ENCODE data around the gene SLC22A5.

GRCh38 chr5:132435447-132435846, 65.9 kb downstream of the SLC22A5 start:
- TF ChIP-seq, protein P1, sequence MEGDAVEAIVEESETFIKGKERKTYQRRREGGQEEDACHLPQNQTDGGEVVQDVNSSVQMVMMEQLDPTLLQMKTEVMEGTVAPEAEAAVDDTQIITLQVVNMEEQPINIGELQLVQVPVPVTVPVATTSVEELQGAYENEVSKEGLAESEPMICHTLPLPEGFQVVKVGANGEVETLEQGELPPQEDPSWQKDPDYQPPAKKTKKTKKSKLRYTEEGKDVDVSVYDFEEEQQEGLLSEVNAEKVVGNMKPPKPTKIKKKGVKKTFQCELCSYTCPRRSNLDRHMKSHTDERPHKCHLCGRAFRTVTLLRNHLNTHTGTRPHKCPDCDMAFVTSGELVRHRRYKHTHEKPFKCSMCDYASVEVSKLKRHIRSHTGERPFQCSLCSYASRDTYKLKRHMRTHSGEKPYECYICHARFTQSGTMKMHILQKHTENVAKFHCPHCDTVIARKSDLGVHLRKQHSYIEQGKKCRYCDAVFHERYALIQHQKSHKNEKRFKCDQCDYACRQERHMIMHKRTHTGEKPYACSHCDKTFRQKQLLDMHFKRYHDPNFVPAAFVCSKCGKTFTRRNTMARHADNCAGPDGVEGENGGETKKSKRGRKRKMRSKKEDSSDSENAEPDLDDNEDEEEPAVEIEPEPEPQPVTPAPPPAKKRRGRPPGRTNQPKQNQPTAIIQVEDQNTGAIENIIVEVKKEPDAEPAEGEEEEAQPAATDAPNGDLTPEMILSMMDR (IDR thresholded peaks at IDR 0.05) = no peak
- TF ChIP-seq POLR2A (IDR thresholded peaks at IDR 0.05) = no peak

Measured in Peyer's patch (tissue), 4 donors.